SK-N-SH (cell line): ENCODE results near the gene SUMO1. TPM values are rescaled to one million over a fixed set of nuclear protein-coding genes. Genes with fewer than 3 reads are reported as not detected.
A peak's percentile ranks its signal among the peaks of the same experiment; 100 is the strongest.

Experiments
- CTCF ChIA-PET: fragments of 300-600, 350-600 bp; formaldehyde crosslinking; extraction: SDS; loops from one replicate; lab custom pipeline; 2021; lab: Yijun Ruan, JAX
- POLR2A ChIA-PET: fragments of 350-600 bp; sonication (Branson Sonifier 250); formaldehyde crosslinking; extraction: SDS; loops from one replicate; lab custom pipeline; 2020; ENCODE audit warnings: antibody characterized with exemption, inconsistent platforms; lab: Yijun Ruan, JAX
- DNase-seq: peaks from one replicate; pipeline ENCODE4 v3.0.0; 2012
- H2AFZ ChIP-seq: fragments of 200-600 bp; sonication (generic); 2 replicates; pipeline ENCODE4 v1.8.1; 2016; ENCODE audit warnings: antibody characterized with exemption, mild to moderate bottlenecking, low read depth
- H3F3A ChIP-seq: fragments of 200-600 bp; sonication (generic); replicated peaks from 2 replicates; pipeline ENCODE3; 2016; ENCODE audit warnings: antibody characterized with exemption, mild to moderate bottlenecking; ENCODE audit not compliant: insufficient read depth
- H3K27ac ChIP-seq, 2 experiments: fragments of 200-500 bp in 1 of 2; fragments of 200-600 bp in 1 of 2; sonication (Bioruptor generic) in 1 of 2; sonication (generic), shearing (Covaris generic) in 1 of 2; 2 replicates each; pipeline versions ENCODE4 v1.5.1 to v1.6.1; 2014 to 2016; ENCODE audit warnings: low read depth in 2 of 2, inconsistent platforms in 1 of 2, low read length in 1 of 2, mild to moderate bottlenecking in 1 of 2, mixed read lengths in 1 of 2
- H3K27me3 ChIP-seq: fragments of 200-600 bp; sonication (generic), shearing (Covaris generic); 2 replicates; pipeline ENCODE4 v1.6.1; 2016; ENCODE audit warnings: mixed run types; ENCODE audit not compliant: insufficient read depth
- H3K36me3 ChIP-seq, 2 experiments: fragments of 200-500 bp in 1 of 2; fragments of 200-600 bp in 1 of 2; sonication (Bioruptor generic) in 1 of 2; sonication (generic) in 1 of 2; replicated peaks in 1 of 2; 2 replicates each; pipeline versions ENCODE3 to v1.5.1; 2014 to 2016; ENCODE audit warnings: low read length in 1 of 2, mild to moderate bottlenecking in 1 of 2; ENCODE audit not compliant: insufficient read depth in 2 of 2, control insufficient read depth in 1 of 2
- H3K4me1 ChIP-seq, 2 experiments: fragments of 200-500 bp in 1 of 2; fragments of 200-600 bp in 1 of 2; sonication (Bioruptor generic) in 1 of 2; sonication (generic), shearing (Covaris generic) in 1 of 2; 2 replicates each; pipeline versions ENCODE4 v1.5.1 to v1.6.1; 2014 to 2016; ENCODE audit warnings: low read depth in 1 of 2, low read length in 1 of 2, mixed run types in 1 of 2; ENCODE audit not compliant: insufficient read depth in 2 of 2, control insufficient read depth in 1 of 2
- H3K4me2 ChIP-seq: fragments of 200-600 bp; sonication (generic), shearing (Covaris generic); 2 replicates; pipeline ENCODE4 v1.6.1; 2017; ENCODE audit warnings: mixed run types
- H3K4me3 ChIP-seq, 2 experiments: fragments of 200-500 bp in 1 of 2; fragments of 200-600 bp in 1 of 2; sonication (Bioruptor generic) in 1 of 2; sonication (generic), shearing (Covaris generic) in 1 of 2; 2 replicates each; pipeline versions ENCODE4 v1.5.1 to v1.8.1; 2014 to 2016; ENCODE audit warnings: low read depth in 2 of 2, inconsistent platforms in 1 of 2, low read length in 1 of 2, mild to moderate bottlenecking in 1 of 2, mixed read lengths in 1 of 2, moderate library complexity in 1 of 2
- H3K79me2 ChIP-seq: fragments of 200-600 bp; sonication (generic); 2 replicates; pipeline ENCODE4 v1.8.1; 2017; ENCODE audit warnings: mild to moderate bottlenecking; ENCODE audit not compliant: insufficient read depth
- H3K9ac ChIP-seq: fragments of 200-600 bp; sonication (generic); 2 replicates; pipeline ENCODE4 v1.6.1; 2017; ENCODE audit warnings: mixed run types
- H3K9me2 ChIP-seq: fragments of 200-600 bp; sonication (generic); 2 replicates; pipeline ENCODE4 v1.6.1; 2017; ENCODE audit warnings: mixed run types
- H3K9me3 ChIP-seq: fragments of 200-600 bp; sonication (generic); 2 replicates; pipeline ENCODE4 v1.6.1; 2017; ENCODE audit warnings: mixed run types, mild to moderate bottlenecking, moderate library complexity
- H4K20me1 ChIP-seq: fragments of 200-600 bp; sonication (generic); 2 replicates; pipeline ENCODE4 v1.6.1; 2017; ENCODE audit warnings: mild to moderate bottlenecking, mixed run types; ENCODE audit not compliant: insufficient read depth
- EP300 ChIP-seq, 2 experiments: IDR thresholded peaks; 2 replicates each; pipeline versions ENCODE4 v1.4.0 to v1.6.1; 2012; ENCODE audit warnings: borderline replicate concordance in 1 of 2, low read depth in 1 of 2, low read length in 1 of 2
- FOSL2 ChIP-seq: IDR thresholded peaks from 2 replicates; pipeline ENCODE4 v1.4.0; 2012; ENCODE audit warnings: low read depth, mild to moderate bottlenecking, moderate library complexity, borderline replicate concordance
- NRF1 ChIP-seq: IDR thresholded peaks from 2 replicates; pipeline ENCODE4 v1.6.1; 2012; ENCODE audit warnings: low read depth, mild to moderate bottlenecking, low read length
- RAD21 ChIP-seq: IDR thresholded peaks from 2 replicates; pipeline ENCODE4 v1.6.1; 2012; ENCODE audit warnings: mild to moderate bottlenecking, low read length
- REST ChIP-seq: IDR thresholded peaks from 2 replicates; pipeline ENCODE4 v1.6.1; 2012; ENCODE audit warnings: mild to moderate bottlenecking, low read depth, low read length, moderate library complexity
- RFX5 ChIP-seq: IDR thresholded peaks from 2 replicates; pipeline ENCODE4 v1.6.1; 2012; ENCODE audit warnings: mild to moderate bottlenecking, improper control_type of control experiment, low read length
- SIN3A ChIP-seq: IDR thresholded peaks from 2 replicates; pipeline ENCODE4 v1.6.1; 2012; ENCODE audit warnings: low read depth, mild to moderate bottlenecking, low read length, moderate library complexity, borderline replicate concordance
- SMC3 ChIP-seq: IDR thresholded peaks from 2 replicates; pipeline ENCODE4 v1.6.1; 2012; ENCODE audit warnings: low read depth, low read length, improper control_type of control experiment
- WGBS: methylation state at CpG from one replicate; pipeline ENCODE4 v1.1.6; 2017; ENCODE audit warnings: low lambda C conversion rate; 5-methylcytosine and 5-hydroxymethylcytosine counted together
- polyA plus RNA-seq, 3 experiments: library from polyadenylated mRNA; depleted of rRNA; stranded (reverse); fragments of >200 nt; gene quantifications; 2 replicates each; pipeline ENCODE4 v1.2.3, GENCODE V29; 2012
- TF ChIP-seq, protein P1 (sequence below): IDR thresholded peaks from 2 replicates; pipeline ENCODE4; 2012
- TF ChIP-seq, protein P2 (sequence below): fragments of 200-600 bp; sonication (generic); IDR thresholded peaks from 2 replicates; pipeline ENCODE4 v1.6.1; 2017; ENCODE audit warnings: antibody characterized with exemption, mild to moderate bottlenecking, moderate library complexity

SUMO1 gene
- polyA plus RNA-seq, 1 of the 3 experiments (the other 2 are of a cell fraction), result 42.8 TPM

- Histone ChIP-seq H3F3A (no peaks in the 10 kb centered on the region), H3K9me2 (no peaks in the 10 kb centered on the region), H3K36me3 (no peaks in the 10 kb centered on the region), H3K4me3 (no peak overlapping the region; a peak in 1 of 4 replicates), H3K9me3 (no peaks in the 10 kb centered on the region), H4K20me1 (no peaks in the 10 kb centered on the region), H3K4me2 (no peak overlapping the region), H3K27me3 (no peaks in the 10 kb centered on the region), H2AFZ (peak overlapping the region; percentile 41; the same call in 1 of the 2 replicates), H3K27ac (no peak overlapping the region), H3K79me2 (no peaks in the 10 kb centered on the region), H3K4me1 (no peaks in the 10 kb centered on the region), H3K9ac (no peak overlapping the region)
- POLR2A ChIA-PET, result no interaction called here
- DNase-seq, result peak; percentile 68
- 58% methylated on average over 7 of the region's 7 CpGs for WGBS
- CTCF ChIA-PET, result interaction anchor here (0.5 to 5.5 kb wide), 43 partner anchors 9 to 479 kb away, joined by 3 to 76 read pairs (median 4); partner anchors contain the start of genes CDK15, KIAA2012 and MPP4
- TF ChIP-seq SIN3A, result no peak
- no peak for TF ChIP-seq RFX5
- TF ChIP-seq, protein P1, sequence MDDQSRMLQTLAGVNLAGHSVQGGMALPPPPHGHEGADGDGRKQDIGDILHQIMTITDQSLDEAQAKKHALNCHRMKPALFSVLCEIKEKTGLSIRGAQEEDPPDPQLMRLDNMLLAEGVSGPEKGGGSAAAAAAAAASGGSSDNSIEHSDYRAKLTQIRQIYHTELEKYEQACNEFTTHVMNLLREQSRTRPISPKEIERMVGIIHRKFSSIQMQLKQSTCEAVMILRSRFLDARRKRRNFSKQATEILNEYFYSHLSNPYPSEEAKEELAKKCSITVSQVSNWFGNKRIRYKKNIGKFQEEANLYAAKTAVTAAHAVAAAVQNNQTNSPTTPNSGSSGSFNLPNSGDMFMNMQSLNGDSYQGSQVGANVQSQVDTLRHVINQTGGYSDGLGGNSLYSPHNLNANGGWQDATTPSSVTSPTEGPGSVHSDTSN, result no peak
- TF ChIP-seq, protein P2, sequence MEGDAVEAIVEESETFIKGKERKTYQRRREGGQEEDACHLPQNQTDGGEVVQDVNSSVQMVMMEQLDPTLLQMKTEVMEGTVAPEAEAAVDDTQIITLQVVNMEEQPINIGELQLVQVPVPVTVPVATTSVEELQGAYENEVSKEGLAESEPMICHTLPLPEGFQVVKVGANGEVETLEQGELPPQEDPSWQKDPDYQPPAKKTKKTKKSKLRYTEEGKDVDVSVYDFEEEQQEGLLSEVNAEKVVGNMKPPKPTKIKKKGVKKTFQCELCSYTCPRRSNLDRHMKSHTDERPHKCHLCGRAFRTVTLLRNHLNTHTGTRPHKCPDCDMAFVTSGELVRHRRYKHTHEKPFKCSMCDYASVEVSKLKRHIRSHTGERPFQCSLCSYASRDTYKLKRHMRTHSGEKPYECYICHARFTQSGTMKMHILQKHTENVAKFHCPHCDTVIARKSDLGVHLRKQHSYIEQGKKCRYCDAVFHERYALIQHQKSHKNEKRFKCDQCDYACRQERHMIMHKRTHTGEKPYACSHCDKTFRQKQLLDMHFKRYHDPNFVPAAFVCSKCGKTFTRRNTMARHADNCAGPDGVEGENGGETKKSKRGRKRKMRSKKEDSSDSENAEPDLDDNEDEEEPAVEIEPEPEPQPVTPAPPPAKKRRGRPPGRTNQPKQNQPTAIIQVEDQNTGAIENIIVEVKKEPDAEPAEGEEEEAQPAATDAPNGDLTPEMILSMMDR, result peak; percentile 89
- no peak for TF ChIP-seq EP300 (IDR thresholded peaks at IDR 0.05; ENCODE audit: borderline replicate concordance in 1 of 2, low read depth in 1 of 2, low read length in 1 of 2)
- peak; percentile 98 for TF ChIP-seq RAD21
- TF ChIP-seq NRF1, result no peak
- TF ChIP-seq SMC3, result peak; percentile 96
- no peak for TF ChIP-seq FOSL2
These were observed 59.9 kb downstream of the SUMO1 start for GRCh38 chr2:202178346-202178958.

GRCh38 chr2:202172439-202173211 is 65.8 kb downstream of the SUMO1 start:
- WGBS, result 62% methylated on average over 6 of the region's 6 CpGs
- POLR2A ChIA-PET, result no interaction called here
- Histone ChIP-seq H2AFZ (peak overlapping the region; percentile 58), H3K9me2 (no peaks in the 10 kb centered on the region), H3K4me3 (no peak overlapping the region), H3F3A (no peaks in the 10 kb centered on the region), H3K9ac (no peak overlapping the region), H4K20me1 (no peaks in the 10 kb centered on the region), H3K79me2 (no peaks in the 10 kb centered on the region), H3K27ac (0 out of 4 replicates have a peak overlapping the region, but pooled peaks of 1 of the 2 experiments have one; percentile 16), H3K4me1 (peaks cover 0 to 2% of the 10 kb centered on the region in 2 experiments; a peak in 1 of 4 replicates), H3K27me3 (no peaks in the 10 kb centered on the region), H3K4me2 (no peak overlapping the region), H3K36me3 (no peaks in the 10 kb centered on the region), H3K9me3 (no peaks in the 10 kb centered on the region)
- TF ChIP-seq, protein P1, result no peak
- TF ChIP-seq REST, result peak; percentile 82
- DNase-seq, result no peak
- CTCF ChIA-PET, result interaction anchor here (1.5 to 2.0 kb wide), 2 partner anchors 295 to 313 kb away, joined by 3 to 13 read pairs; no protein-coding TSS in a partner anchor
